NCI-H1417 (cell line): ENCODE data around the gene MAP1LC3B.

Source experiments
- DNase-seq, 3 experiments: peaks; one replicate each; lab custom pipeline; 2025; lab: John Stamatoyannopoulos, UW

Gene MAP1LC3B

GRCh38 chr16:87391950-87392820 lies at the start of gene MAP1LC3B:
Gene MAP1LC3B (plus strand): TSS chr16:87392336. CDS start chr16:87392428, 92 bp downstream.
- DNase-seq = peak; percentile 92 to 96 (median 95)

- DNase-seq = no peak
Measured at GRCh38 chr16:87342504-87342903, 49.6 kb upstream of the MAP1LC3B start.

GRCh38 chr16:87342978-87343752 lies 49.0 kb upstream of the MAP1LC3B start:
- peak in 2 of 3 experiments; percentile 41 to 55 for DNase-seq

GRCh38 chr16:87343753-87344050 lies 48.4 kb upstream of the MAP1LC3B start:
- DNase-seq = no peak

- no peak for DNase-seq
Measured at GRCh38 chr16:87344165-87344930, 47.8 kb upstream of the MAP1LC3B start.

GRCh38 chr16:87344931-87345631 lies 47.1 kb upstream of the MAP1LC3B start:
- DNase-seq = peak in 2 of 3 experiments; percentile 66 to 83

GRCh38 chr16:87345726-87346424 lies 46.3 kb upstream of the MAP1LC3B start:
- peak in 1 of 3 experiments; percentile 17 for DNase-seq

GRCh38 chr16:87346517-87347060 lies 45.5 kb upstream of the MAP1LC3B start:
- no peak for DNase-seq

GRCh38 chr16:87347932-87348615 lies 44.1 kb upstream of the MAP1LC3B start:
- DNase-seq = no peak

GRCh38 chr16:87348616-87349157 lies 43.4 kb upstream of the MAP1LC3B start:
- no peak for DNase-seq

GRCh38 chr16:87350031-87350430 lies 42.1 kb upstream of the MAP1LC3B start:
- DNase-seq = no peak

GRCh38 chr16:87350681-87351319 lies 41.3 kb upstream of the MAP1LC3B start:
- DNase-seq = no peak

- DNase-seq = no peak
Measured at GRCh38 chr16:87351320-87351698, 40.8 kb upstream of the MAP1LC3B start.

GRCh38 chr16:87352818-87353217 lies 39.3 kb upstream of the MAP1LC3B start:
- no peak for DNase-seq

GRCh38 chr16:87353613-87354012 lies 38.5 kb upstream of the MAP1LC3B start:
- DNase-seq = no peak

- no peak for DNase-seq
Measured at GRCh38 chr16:87356491-87356853, 35.7 kb upstream of the MAP1LC3B start.

GRCh38 chr16:87358250-87358649 lies 33.9 kb upstream of the MAP1LC3B start:
- no peak for DNase-seq

- DNase-seq = no peak
Measured at GRCh38 chr16:87358696-87359095, 33.4 kb upstream of the MAP1LC3B start.

- DNase-seq = no peak
Measured at GRCh38 chr16:87359121-87359520, 33.0 kb upstream of the MAP1LC3B start.
